Cortex of kidney (tissue), 1 donor: ENCODE results near the gene G6PC2.
"Not testable (repeated sequence)": the region's sequence is repeated elsewhere in the genome, so short reads cannot be mapped to it uniquely, and the experiment has no call there.

Source experiments
- DNase-seq: peaks from one replicate; lab custom pipeline; 2025; lab: John Stamatoyannopoulos, UW

G6PC2 gene

GRCh38 chr2:168904358-168904757 lies 3.3 kb downstream of the G6PC2 start:
- no peak for DNase-seq

- no peak for DNase-seq
Measured at GRCh38 chr2:168907940-168908662, 7.0 kb downstream of the G6PC2 start.

GRCh38 chr2:168910330-168910729 lies 9.2 kb downstream of the G6PC2 start:
- DNase-seq = no peak

GRCh38 chr2:168912466-168912865 lies 11.4 kb downstream of the G6PC2 start:
- DNase-seq = no peak

- no peak for DNase-seq
Measured at GRCh38 chr2:168912901-168913369, 11.8 kb downstream of the G6PC2 start.

- DNase-seq = no peak
Measured at GRCh38 chr2:168913495-168913894, 12.4 kb downstream of the G6PC2 start.

- DNase-seq = no peak
Measured at GRCh38 chr2:168915441-168916330, 14.6 kb downstream of the G6PC2 start.

- no peak for DNase-seq
Measured at GRCh38 chr2:168916331-168916675, 15.2 kb downstream of the G6PC2 start.

GRCh38 chr2:168920504-168921157 lies 19.5 kb downstream of the G6PC2 start:
- DNase-seq = no peak

- no peak for DNase-seq
Measured at GRCh38 chr2:168926621-168927386, 25.7 kb downstream of the G6PC2 start.

GRCh38 chr2:168928113-168928831 lies 27.2 kb downstream of the G6PC2 start:
- no peak for DNase-seq

- DNase-seq = no peak
Measured at GRCh38 chr2:168929031-168929430, 27.9 kb downstream of the G6PC2 start.

- DNase-seq = no peak
Measured at GRCh38 chr2:168930242-168930641, 29.2 kb downstream of the G6PC2 start.

GRCh38 chr2:168932174-168932573 lies 31.1 kb downstream of the G6PC2 start:
- DNase-seq = not testable (repeated sequence)

- no peak for DNase-seq
Measured at GRCh38 chr2:168934826-168935225, 33.7 kb downstream of the G6PC2 start.

- no peak for DNase-seq
Measured at GRCh38 chr2:168935810-168936581, 34.9 kb downstream of the G6PC2 start.

GRCh38 chr2:168939061-168939460 lies 38.0 kb downstream of the G6PC2 start:
- no peak for DNase-seq

- DNase-seq = no peak
Measured at GRCh38 chr2:168939918-168940317, 38.8 kb downstream of the G6PC2 start.

GRCh38 chr2:168941297-168941696 lies 40.2 kb downstream of the G6PC2 start:
- DNase-seq = no peak

GRCh38 chr2:168944065-168944464 lies 43.0 kb downstream of the G6PC2 start:
- DNase-seq = no peak
